Measurements from ENCODE around the gene ANKRD44.
"Not testable (repeated sequence)": the region's sequence is repeated elsewhere in the genome, so short reads cannot be mapped to it uniquely, and the experiment has no call there.

ANKRD44 gene

DNA sequence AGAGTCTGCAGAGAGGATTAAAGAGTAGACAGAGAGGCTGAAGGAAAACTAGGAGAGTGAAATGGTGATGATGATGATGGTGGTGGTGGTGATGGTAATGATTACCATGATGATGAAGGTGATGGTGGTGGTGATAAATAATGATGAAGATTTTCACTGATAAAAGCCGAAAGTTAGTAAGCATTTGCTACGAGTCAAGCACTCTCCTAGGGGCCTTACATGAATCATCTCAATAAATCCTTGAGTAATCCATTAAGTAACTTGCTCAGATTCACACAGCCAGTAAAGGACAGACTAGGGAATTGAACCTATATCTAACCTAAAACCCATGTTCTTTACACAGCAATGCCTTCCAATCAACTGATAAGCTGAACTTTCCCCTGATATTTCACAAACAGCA lies 277.4 kb downstream of the ANKRD44 start:
- DNase-seq (ENCODE audit: low read depth, low spot score) = no peak

DNA sequence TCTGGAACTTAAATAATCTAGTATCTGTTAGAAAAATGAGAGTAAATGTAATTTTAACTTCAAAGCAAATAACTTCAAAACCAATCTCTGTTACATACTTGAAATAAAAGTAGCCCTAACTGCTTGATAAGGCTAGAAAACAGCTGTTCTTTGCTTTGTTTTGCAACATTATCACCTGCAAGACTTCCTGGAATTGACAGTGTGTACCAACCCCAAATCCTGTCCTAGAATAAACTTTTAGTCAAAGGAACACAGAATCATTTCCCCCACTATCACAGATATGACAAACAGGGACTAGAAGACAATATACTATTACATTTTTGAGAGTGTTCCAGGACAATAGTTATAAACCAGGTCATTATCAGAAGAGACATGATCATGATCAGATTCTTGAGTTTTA lies 278.8 kb downstream of the ANKRD44 start:
- DNase-seq (ENCODE audit: low read depth, low spot score) = no peak

DNA sequence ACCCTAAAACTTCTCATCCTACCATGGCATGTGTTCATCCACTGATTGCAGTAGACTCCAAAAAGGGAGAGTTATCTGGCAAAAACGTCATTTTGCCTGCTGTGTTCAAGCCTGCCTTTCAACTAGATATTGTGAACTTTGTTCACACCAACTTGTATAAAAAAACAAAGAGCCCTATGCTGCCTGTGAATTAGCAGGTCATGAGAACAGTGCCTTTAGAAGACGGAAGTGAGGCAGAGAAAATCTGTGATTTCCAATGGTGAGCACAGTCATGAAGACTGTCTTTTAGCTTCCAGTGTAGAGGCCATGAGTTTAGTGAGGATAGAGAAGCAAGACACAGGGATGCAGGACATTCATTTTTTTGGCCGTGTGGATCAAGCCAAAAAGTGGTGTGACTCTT lies 280.5 kb downstream of the ANKRD44 start:
- no peak for DNase-seq (ENCODE audit: low read depth, low spot score)

DNA sequence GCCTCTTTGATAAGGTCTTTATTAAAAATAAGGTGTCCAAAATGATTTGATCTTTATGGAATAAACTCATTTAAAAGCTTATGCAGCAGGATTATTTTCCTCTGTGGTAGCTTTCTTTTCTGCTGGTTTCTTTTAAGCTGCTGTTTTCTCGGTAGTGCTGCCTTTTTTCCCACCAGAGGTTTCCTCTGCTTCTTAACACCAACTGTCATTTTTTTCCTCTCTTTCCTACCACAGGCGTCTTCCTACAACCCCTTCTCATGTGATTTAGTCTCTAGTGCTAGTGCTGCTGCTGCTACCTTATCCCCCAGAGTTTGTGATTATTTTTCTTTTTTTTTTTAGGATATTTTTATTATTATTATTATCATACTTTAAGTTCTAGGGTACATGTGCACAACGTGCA lies 281.9 kb downstream of the ANKRD44 start:
- DNase-seq (ENCODE audit: low read depth, low spot score) = no peak

DNA sequence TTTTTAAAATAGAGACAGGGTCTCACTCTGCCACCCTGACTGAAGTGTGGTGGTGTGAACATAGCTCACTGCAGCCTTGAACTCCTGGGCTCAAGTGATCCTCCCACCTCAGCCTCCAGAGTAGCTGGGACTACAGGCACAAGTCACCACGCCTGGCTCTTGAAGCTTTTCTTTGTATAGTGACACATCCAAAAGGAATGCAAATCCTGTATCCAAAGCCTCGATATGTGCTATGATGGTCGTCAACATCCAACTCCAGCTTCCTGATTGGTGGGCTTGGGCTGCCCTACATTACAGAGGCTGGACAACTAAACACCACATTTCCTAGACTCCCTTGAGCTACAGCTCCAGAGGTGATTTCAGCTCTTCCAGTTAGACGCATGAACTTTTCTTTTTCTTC lies 282.4 kb downstream of the ANKRD44 start:
- peak; percentile 15 for DNase-seq (ENCODE audit: low read depth, low spot score)

DNA sequence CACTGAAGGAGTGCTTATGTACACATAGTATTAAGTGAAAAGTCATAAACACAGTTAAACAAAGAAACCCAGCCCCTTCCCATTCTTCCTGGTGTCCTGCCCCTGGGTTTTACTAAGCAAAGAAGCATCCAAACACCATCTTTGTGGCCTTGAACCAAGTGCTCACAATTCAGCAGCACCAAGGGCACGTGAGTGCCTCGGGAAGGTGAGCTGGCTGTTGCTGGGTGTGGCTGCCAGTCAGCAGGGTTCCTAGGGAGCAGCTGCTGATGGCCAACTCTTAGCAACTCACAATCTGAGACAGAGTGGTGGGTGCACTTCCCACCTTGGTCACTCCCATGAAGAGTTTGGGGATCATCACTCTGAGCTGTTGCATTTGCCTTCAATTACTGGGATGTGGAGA lies 286.4 kb downstream of the ANKRD44 start:
- DNase-seq (ENCODE audit: low read depth, low spot score) = no peak

DNA sequence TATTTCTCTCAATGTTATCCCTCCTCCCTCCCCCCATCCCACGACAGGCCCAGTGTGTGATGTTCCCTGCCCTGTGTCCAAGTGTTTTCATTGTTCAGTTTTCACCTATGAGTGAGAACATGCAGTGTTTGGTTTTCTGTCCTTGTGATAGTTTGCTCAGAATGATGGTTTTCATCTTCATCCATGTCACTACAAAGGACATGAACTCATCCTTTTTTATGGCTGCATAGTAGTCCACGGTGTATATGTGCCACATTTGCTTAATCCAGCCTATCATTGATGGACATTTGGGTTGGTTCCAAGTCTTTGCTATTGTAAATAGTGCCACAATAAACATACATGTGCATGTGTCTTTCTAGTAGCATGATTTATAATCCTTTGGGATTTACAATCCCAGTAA lies 289.7 kb downstream of the ANKRD44 start:
- not testable (repeated sequence) for DNase-seq (ENCODE audit: low read depth, low spot score)

DNA sequence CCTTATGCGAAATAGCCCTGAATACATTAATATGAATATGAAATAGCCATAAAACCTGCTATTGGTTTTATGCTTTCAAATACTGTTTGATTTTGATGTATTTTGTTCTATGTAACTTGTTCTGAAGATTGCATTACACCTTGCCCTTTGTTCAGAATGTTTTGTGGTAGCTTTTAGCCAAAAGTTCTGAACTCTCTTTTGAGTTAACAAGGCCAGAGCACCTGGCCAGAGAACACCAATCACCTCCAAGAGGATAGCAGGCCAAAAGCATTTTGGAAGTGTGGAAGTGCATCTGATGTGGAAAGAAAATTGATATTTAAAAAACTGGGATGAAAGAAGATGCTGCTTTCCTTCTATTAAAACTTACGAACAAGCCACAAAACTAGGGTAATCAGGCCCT lies 297.5 kb downstream of the ANKRD44 start:
- DNase-seq (ENCODE audit: low read depth, low spot score) = no peak

DNA sequence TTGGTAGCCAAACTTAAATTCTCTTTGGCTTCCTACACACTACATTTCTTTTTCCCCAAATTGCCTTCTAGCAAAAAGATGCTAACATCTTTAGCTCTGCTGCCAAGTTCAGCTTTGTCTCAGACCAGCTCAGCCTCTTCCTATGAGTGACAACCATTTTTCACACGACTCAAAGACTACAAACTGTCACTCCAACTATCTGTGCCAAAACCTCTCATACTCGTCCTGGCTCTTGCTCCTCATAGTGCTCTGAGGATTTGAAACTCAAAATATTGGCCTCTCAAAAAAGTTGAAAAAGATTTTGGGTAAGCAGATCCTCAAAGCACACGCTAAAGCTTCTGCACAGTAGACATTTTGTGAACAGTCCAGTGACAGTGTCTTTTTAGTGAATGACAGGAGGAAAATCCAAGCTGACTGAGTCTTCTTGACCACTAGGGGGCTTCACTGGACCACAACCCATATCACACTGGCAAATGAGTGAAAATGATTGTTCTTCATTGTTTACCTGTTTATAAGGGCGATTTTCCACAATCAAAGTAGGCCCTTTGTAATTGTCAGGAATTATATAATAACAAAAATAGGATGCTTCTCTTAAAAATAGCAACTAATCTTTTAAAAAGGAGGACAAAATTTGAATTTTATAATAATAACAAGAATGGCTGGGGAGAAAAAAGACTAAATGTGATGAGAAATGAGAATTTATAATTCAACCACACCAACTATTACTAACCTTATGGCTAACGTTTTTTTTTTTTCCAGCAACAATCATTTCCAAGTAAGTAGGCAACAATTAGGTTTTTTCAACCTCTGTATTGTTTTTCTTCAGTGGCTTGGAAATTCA lies 298.6 kb downstream of the ANKRD44 start:
- DNase-seq (ENCODE audit: low read depth, low spot score) = peak; percentile 6

DNA sequence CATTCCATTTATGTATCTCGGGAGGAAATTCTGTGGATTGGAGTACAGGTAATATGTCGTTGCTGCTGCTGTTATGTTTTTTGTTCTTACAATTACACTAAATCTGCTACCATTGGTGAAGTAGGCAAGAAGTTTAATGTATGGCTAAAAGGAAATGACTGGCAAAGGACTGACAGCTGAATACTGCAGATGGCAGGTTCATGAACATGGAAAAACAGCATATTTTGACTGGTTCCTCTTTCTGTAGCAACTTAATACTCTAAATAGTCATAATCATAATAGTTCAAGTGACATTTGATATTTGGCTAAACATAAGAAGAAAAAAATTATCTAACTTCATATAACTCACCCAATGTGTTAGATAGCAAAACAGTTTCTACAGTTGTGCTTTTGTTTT lies 299.6 kb downstream of the ANKRD44 start:
- DNase-seq (ENCODE audit: low read depth, low spot score) = no peak

DNA sequence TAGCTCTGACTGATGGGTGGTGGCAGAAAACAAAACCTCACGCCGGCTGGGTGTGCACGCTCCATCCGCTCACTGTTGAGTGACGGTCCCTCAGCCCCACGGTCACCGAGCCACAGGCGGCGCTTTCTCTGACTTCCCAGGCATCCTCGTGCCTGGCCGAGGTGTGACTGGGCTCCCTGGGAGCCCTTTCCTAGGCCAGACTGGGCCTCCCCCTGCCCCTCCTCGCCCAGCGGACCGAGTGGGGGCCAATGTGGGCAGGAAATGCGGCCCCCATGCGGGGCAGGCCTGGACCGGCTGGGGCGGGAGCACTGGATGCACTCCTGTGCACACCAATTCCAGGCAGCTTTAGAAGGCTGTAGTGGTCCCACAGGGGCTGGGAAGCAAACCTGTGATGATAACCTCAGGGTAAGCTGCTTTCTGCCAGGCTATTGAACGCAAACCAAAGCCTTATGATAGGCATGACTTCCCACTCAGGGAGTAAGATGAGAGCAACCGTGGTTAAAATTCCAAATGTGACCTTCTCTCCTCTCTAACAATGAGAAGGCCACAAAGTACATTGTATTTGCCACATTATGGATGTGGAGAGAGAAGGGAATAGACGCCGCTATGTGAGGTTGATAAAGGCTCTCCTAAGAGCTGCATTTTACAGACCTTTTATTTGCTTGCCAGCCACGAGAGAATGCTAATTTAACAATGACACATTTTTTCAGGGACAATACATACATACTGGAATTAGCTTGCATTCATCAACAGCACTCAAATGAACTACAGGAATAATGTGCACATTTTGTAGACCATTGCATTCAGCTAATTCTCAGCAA lies 300.2 kb downstream of the ANKRD44 start:
- no peak for DNase-seq (ENCODE audit: low read depth, low spot score)

DNA sequence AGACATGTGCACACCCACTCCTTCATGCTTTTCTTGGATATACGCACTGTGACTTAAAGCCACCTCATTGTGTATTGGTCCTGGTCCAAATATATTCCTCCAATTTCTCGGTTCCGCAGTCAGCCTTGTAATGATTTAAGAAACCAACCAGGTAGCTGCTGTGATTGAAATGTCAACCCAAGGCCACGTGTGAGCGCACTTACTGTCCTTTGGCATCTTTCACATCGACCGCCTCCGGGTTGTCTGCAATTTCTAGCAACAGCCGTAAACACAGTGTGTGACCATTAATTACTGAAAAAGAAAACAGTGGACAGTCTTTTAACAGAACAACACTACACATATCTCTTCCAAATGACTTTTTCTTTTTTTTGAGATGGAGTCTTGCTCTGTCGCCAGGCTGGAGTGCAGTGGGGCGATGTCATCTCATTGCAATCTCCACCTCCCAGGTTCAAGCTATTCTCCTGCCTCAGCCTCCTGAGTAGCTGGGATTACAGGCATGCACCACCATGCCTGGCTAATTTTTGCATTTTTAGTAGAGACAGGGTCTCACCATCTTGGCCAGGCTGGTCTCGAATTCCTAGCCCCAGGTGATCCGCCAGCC lies 301.7 kb downstream of the ANKRD44 start:
- not testable (repeated sequence) for DNase-seq (ENCODE audit: low read depth, low spot score)

DNA sequence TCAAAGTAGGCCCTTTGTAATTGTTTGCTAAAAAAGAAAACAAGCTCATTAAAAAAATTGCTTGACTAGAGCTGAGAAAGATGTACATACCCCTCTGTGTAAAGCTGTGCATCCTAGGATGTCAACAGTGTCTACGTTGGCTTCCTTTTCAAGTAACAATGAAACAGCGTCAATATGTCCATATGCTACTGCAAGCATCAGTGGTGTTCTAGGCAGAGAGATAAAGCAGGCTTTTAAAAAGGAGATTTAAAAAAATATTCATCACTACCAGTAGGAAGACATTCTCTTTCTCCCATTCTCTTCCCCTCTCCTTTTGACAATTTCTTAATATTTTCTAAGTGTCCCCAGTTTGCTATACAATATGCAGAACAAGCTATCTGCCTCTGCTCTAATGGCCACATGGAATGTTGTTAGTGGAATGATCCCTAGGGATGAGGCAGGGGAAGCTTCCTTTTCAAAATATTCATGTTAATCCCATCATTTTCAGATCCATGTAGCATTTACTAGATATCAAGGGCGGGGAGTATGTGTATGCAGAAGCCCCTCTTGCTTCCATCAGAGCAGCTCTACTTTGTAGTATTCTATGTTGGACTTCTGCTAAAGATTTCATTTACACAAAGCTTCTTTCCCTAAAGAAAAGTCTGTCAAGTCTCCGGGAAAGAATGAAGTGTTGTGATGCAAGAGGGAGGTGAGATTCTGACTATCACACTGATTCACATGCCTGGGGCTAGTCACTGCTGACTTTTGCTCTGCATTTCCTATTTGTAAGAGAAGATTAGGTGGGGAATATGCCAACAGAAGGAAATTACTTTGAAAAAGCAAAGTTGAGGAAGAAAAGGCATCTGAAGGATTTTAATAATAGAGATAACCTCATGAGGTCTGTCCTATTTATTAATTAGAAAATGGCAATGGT lies 302.6 kb downstream of the ANKRD44 start:
- no peak for DNase-seq (ENCODE audit: low read depth, low spot score)

DNA sequence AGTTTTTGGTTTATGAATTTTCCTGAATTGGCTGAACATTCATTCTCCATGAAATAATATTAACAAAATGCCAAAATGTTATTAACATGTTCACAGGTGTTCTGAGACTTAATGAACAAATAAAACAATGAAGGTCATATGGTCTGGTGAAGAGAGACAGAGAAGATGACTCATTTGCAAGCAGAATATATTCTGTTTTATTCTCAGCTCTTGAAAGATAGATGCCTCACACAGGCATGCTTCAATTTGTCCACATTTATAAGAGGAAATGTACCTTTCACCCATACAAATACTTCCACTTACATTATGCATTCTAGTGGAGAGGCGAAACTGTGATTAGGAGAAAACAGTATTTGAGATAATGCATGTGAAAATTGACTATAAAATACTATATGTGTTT lies 308.7 kb downstream of the ANKRD44 start:
- DNase-seq (ENCODE audit: low read depth, low spot score) = no peak

DNA sequence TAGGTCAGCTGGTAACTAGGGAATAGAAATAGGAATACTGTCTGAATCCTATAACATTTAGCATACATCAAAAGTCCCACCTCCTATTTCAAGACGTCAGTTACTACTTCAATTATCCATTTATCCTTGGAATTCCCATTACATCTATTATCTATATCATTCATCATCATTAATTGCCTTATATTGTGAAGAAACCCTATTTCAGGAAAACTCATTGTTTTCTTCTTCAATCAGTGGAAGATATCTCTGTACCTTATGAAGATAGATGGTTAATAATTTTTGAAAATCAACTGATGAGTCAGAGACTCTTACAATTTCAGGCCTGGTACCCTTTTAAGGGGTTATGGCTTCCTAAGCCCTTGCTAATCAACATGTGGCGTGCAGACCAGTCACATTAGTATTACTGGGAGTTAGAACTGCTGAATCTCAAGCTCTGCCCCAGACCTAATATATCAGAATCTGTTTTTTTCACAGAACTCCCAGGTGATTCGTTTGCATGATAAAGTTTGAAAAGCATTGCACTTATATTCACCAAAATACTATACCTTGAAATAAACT lies 314.7 kb downstream of the ANKRD44 start:
- no peak for DNase-seq (ENCODE audit: low read depth, low spot score)

DNA sequence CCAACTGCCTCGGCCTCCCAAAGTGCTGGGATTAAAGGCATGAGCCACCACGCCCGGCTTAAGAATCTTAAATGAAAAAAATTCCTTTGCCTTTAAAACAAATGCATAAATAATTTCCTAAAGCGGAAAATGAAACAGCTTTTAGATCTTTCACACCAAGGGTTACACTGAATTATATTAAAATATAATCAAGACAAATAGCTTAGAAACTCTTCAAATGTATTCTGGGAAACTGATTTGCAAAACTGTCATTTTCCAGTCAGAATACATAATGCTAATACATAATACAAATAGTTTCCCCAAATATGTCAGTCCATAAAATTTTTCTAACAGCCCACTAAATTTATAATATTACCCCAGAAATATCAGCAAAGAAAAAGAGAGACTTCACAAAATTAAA lies 315.8 kb downstream of the ANKRD44 start:
- no peak for DNase-seq (ENCODE audit: low read depth, low spot score)

DNA sequence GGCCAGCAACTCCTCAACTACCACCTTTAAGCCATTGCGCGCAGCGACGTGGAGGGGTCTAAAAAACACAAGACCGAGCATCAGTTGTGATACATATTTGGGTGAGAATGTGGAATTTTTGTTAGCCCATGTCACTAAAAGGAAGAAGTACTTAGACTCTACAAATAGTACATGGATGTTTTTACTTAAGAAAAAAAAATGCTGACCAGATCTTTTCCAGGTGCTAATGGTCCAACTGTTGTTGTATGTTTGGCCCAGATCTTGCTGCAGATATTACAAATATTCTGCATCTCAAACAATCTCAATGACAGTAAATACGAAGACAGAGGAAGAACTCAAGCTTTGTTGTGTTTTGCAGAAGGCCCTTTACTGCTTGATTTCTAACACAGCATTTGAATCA lies 317.0 kb downstream of the ANKRD44 start:
- DNase-seq (ENCODE audit: low read depth, low spot score) = no peak

DNA sequence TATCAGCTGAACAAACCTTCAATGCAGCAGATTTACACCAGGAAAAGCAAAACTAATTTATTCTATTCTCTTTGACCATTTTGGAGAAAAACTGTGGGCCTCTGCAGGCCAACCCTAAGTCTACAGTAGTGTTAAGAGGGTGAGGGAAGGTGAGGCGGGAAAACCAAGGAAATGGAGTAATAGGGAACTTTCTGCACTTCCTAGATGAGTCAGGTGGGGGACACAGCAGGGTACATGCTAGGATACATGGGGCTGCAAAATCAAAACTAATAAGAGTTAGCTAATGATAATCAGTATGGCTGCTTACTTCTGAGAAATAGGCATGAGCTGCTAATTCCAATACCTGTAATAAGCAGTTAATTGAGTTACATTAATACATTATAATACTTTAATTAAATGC lies 318.1 kb downstream of the ANKRD44 start:
- DNase-seq (ENCODE audit: low read depth, low spot score) = no peak

DNA sequence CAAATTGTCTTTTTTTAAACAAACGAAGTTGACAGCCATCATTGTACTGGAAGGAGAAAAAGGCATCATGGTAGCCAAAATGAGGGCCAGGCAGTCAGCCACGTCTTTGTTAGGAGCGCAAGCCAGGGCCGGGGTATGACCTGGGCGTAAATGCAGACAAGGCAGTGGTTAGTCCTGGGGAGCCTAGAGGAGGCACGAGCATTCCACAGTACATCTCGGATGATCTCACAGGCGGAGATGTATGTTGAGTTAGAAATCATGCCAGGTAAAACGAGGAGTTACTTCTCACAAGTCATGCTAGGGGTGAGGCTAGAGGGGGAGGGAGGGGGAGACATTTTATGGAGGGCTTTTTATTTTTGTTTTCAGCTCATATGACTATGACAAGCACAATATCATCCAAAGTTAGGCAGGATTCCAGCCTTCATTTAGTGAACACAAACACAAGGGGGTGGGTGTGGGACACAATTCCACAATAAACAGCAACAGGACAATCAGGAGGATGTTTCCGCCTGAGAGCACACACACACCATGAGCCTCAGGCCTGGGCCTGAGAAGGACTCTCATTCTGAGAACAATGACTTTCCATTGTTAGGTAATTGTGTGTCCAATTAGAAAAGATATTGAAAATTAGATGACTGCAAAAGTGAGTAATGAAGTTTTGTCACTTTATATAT lies 319.7 kb downstream of the ANKRD44 start:
- DNase-seq (ENCODE audit: low read depth, low spot score) = no peak

DNA sequence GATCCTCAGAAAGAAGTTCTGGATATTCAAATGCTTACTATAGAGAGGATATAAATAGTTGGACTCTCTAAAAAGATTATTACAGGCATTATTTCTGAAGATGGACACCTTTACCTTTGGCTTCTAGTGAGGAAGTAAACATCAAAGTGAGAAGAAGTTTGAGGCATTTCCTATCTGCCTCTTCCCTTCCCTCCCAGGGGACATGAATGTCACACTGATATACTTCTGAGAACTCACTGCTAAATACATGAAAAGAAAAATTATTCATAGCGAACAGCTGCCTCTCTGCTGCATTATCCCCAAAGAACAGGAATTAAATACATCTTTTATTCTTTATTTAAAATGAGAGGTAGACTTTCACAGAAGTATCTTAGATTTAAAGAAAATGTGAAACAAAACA lies 320.5 kb downstream of the ANKRD44 start:
- DNase-seq (ENCODE audit: low read depth, low spot score) = no peak

DNA sequence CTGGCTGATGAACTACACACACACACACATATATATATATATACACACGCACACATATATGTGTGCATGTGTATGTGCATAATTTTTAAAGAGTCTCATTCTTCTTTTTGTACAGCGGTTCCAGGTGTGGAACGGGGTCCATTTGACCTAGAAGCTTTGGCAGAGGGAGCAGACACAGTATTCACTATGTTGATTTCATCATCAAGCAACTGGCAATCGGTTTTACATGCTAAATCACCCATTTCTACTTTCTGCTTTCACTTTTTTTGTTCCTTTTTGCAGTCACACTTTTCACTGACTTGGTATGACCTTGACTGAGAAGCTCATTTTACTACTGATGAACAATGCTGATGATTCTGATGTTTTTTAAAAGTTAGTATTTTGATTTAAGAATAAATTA lies 321.1 kb downstream of the ANKRD44 start:
- DNase-seq (ENCODE audit: low read depth, low spot score) = no peak
